GM12865 (cell line): ENCODE results near the gene GGTA1.

Source experiments
- DNase-seq: peaks from one replicate; pipeline ENCODE4 v3.0.0; 2010; ENCODE audit warnings: low read depth
- H3K4me3 ChIP-seq: 2 replicates; pipeline ENCODE4 v1.5.1; 2011; ENCODE audit warnings: mild to moderate bottlenecking, low read depth, low read length, control low read depth
- CTCF ChIP-seq: IDR thresholded peaks from 2 replicates; pipeline ENCODE4 v1.5.1; 2011; ENCODE audit warnings: low read length, control low read depth, low read depth, inconsistent platforms; ENCODE audit not compliant: insufficient read depth; ENCODE audit errors: missing control alignments

The GGTA1 gene

GRCh38 chr9:121405899-121406298 is 93.7 kb downstream of the GGTA1 start:
- no peak for DNase-seq
- H3K4me3 ChIP-seq = no peak overlapping the region
- TF ChIP-seq CTCF = no peak
